HCT116 (cell line): ENCODE results near the gene CDC42BPB. TPM values are rescaled to one million over a fixed set of nuclear protein-coding genes. Genes with fewer than 3 reads are reported as not detected.

Source experiments
- ATAC-seq: fragments of 200-7000 bp; cut with Tn5 transposase; 2 replicates; pipeline ENCODE4 v1.9.1; 2020; ENCODE audit warnings: mild to moderate bottlenecking, moderate library complexity
- BruUV-seq: library from RNA; stranded (reverse); fragments of 400-500 nt; replicated peaks from 2 replicates; lab custom pipeline; 2021; lab: Mats Ljungman, UMichigan
- CTCF ChIA-PET: fragments of 300-600 bp; sonication (Branson Sonifier 250); formaldehyde crosslinking; loops from one replicate; lab custom pipeline; 2021; ENCODE audit warnings: antibody characterized with exemption; lab: Charles Lee
- POLR2A ChIA-PET: fragments of 300-600, 350-600 bp; sonication (Branson Sonifier 250); formaldehyde crosslinking; loops from one replicate; lab custom pipeline; 2021; ENCODE audit warnings: antibody characterized with exemption; lab: Charles Lee
- RAD21 ChIA-PET, 2 experiments: fragments of 300-600 bp; sonication (Branson Sonifier 250); formaldehyde crosslinking; loops; one replicate each; lab custom pipeline; 2023; ENCODE audit warnings: low total read pairs in 2 of 2; ENCODE audit not compliant: uncharacterized antibody in 2 of 2, unreplicated experiment in 2 of 2, low non-redundant PET in 1 of 2; lab: Charles Lee
- DNase-seq: peaks from one replicate; pipeline ENCODE4 v3.0.0-alpha.2; 2010; ENCODE audit warnings: low read depth, low spot score
- H2AFZ ChIP-seq: fragments of 200-600 bp; shearing (Covaris generic), sonication (generic); 2 replicates; pipeline ENCODE4 v1.6.1; 2017; ENCODE audit warnings: low read depth, mixed run types, mixed read lengths, antibody characterized with exemption, low read length; ENCODE audit not compliant: poor library complexity, severe bottlenecking
- H3K27ac ChIP-seq: 2 replicates; pipeline ENCODE4 v1.5.1; 2012; ENCODE audit warnings: low read depth, low read length
- H3K27me3 ChIP-seq: fragments of 200-600 bp; sonication (generic); 2 replicates; pipeline ENCODE4 v1.6.1; 2016; ENCODE audit warnings: mixed run types, low read length, mixed read lengths; ENCODE audit not compliant: insufficient read depth
- H3K36me3 ChIP-seq, 2 experiments: fragments of 200-500 bp in 1 of 2; fragments of 200-600 bp in 1 of 2; sonication (Bioruptor generic) in 1 of 2; sonication (generic) in 1 of 2; 2 replicates each; pipeline versions ENCODE4 v1.5.1 to v1.6.1; 2014 to 2016; ENCODE audit warnings: low read length in 2 of 2, inconsistent platforms in 1 of 2, mixed read lengths in 1 of 2, mixed run types in 1 of 2; ENCODE audit not compliant: insufficient read depth in 2 of 2, control insufficient read depth in 1 of 2
- H3K4me1 ChIP-seq, 2 experiments: fragments of 200-600 bp in 1 of 2; sonication (generic) in 1 of 2; 2 replicates each; pipeline versions ENCODE4 v1.5.1 to v1.6.1; 2012 to 2017; ENCODE audit warnings: low read length in 2 of 2, inconsistent platforms in 1 of 2, mild to moderate bottlenecking in 1 of 2, mixed read lengths in 1 of 2, mixed run types in 1 of 2, moderate library complexity in 1 of 2; ENCODE audit not compliant: insufficient read depth in 2 of 2, control insufficient read depth in 1 of 2
- H3K4me2 ChIP-seq: fragments of 200-600 bp; sonication (generic); 2 replicates; pipeline ENCODE4 v1.6.1; 2017; ENCODE audit warnings: mixed run types, low read length, mixed read lengths
- H3K4me3 ChIP-seq, 2 experiments: fragments of 200-600 bp in 1 of 2; sonication (generic) in 1 of 2; replicated peaks in 1 of 2; 2 replicates each; pipeline ENCODE4 v1.5.1; 2011 to 2016; ENCODE audit warnings: low read length in 2 of 2, control low read depth in 1 of 2, low read depth in 1 of 2, mild to moderate bottlenecking in 1 of 2, mixed read lengths in 1 of 2, mixed run types in 1 of 2
- H3K79me2 ChIP-seq: fragments of 200-600 bp; sonication (generic); 2 replicates; pipeline ENCODE4 v1.6.1; 2017; ENCODE audit warnings: mild to moderate bottlenecking, mixed run types, low read length, moderate library complexity, mixed read lengths; ENCODE audit not compliant: insufficient read depth
- H3K9ac ChIP-seq: fragments of 200-600 bp; sonication (generic); 2 replicates; pipeline ENCODE4 v1.6.1; 2016; ENCODE audit warnings: low read length, mixed read lengths
- H3K9me2 ChIP-seq: fragments of 200-600 bp; sonication (generic), shearing (Covaris generic); 2 replicates; pipeline ENCODE4 v1.6.1; 2017; ENCODE audit warnings: mixed run types, mild to moderate bottlenecking, moderate library complexity; ENCODE audit not compliant: insufficient read depth
- H3K9me3 ChIP-seq, 2 experiments: fragments of 200-500 bp in 1 of 2; fragments of 200-600 bp in 1 of 2; sonication (Bioruptor generic) in 1 of 2; sonication (generic) in 1 of 2; 2 replicates each; pipeline ENCODE4 v1.6.1; 2014 to 2017; ENCODE audit warnings: low read length in 2 of 2, mixed read lengths in 2 of 2, inconsistent platforms in 1 of 2, low read depth in 1 of 2, mild to moderate bottlenecking in 1 of 2, mixed run types in 1 of 2, moderate library complexity in 1 of 2; ENCODE audit not compliant: control insufficient read depth in 1 of 2, insufficient read depth in 1 of 2
- H4K20me1 ChIP-seq: fragments of 200-600 bp; sonication (generic), shearing (Covaris generic); 2 replicates; pipeline ENCODE4 v1.6.1; 2017; ENCODE audit warnings: mixed run types, mild to moderate bottlenecking, moderate library complexity; ENCODE audit not compliant: insufficient read depth
- CEBPB ChIP-seq: IDR thresholded peaks from 2 replicates; pipeline ENCODE4 v1.6.1; 2012; ENCODE audit warnings: low read depth
- ELF1 ChIP-seq: IDR thresholded peaks from 2 replicates; pipeline ENCODE4 v1.6.1; 2012; ENCODE audit warnings: low read depth, borderline replicate concordance
- EZH2 ChIP-seq: fragments of 200-600 bp; sonication (generic); IDR thresholded peaks from 2 replicates; pipeline ENCODE4 v1.6.1; 2017; ENCODE audit warnings: antibody characterized with exemption, mixed run types
- EZH2phosphoT487 ChIP-seq: fragments of 200-600 bp; IDR thresholded peaks from 2 replicates; pipeline ENCODE4 v1.6.1; 2018; ENCODE audit warnings: antibody characterized with exemption, borderline replicate concordance
- FOSL1 ChIP-seq: IDR thresholded peaks from 2 replicates; pipeline ENCODE4 v1.6.1; 2012; ENCODE audit warnings: low read depth
- JUND ChIP-seq: IDR thresholded peaks from 2 replicates; pipeline ENCODE4 v1.6.1; 2012
- POLR2A ChIP-seq: IDR thresholded peaks from 2 replicates; pipeline ENCODE4 v1.7.0; 2011; ENCODE audit warnings: borderline replicate concordance; ENCODE audit not compliant: insufficient read depth, insufficient read length; ENCODE audit errors: extremely low read depth
- POLR2AphosphoS5 ChIP-seq: IDR thresholded peaks from 2 replicates; pipeline ENCODE4 v1.6.1; 2011; ENCODE audit warnings: mild to moderate bottlenecking, low read depth, low read length, moderate library complexity
- SIN3A ChIP-seq: IDR thresholded peaks from 2 replicates; pipeline ENCODE4 v1.6.1; 2012; ENCODE audit warnings: low read depth
- SRF ChIP-seq: IDR thresholded peaks from 2 replicates; pipeline ENCODE4 v1.6.1; 2012; ENCODE audit warnings: low read depth
- ZFX ChIP-seq: fragments of 450-650 bp; IDR thresholded peaks from 2 replicates; pipeline ENCODE4 v1.6.1; 2017
- ZNF274 ChIP-seq: fragments of 200-500 bp; sonication (Bioruptor generic); IDR thresholded peaks from 2 replicates; pipeline ENCODE4 v1.6.1; 2014; ENCODE audit warnings: mild to moderate bottlenecking, low read depth, low read length, inconsistent platforms
- intact Hi-C: fragments of 100-400 bp; cut with micrococcal nuclease; formaldehyde crosslinking; loops from 2 replicates; pipeline ENCODE4 v1.10.0; 2022
- total RNA-seq: library from RNA; stranded (reverse); gene quantifications from one replicate; pipeline ENCODE4 v1.2.1, GENCODE V29; 2021; ENCODE audit not compliant: unreplicated experiment
- TF ChIP-seq, protein P1 (sequence below): IDR thresholded peaks from 2 replicates; pipeline ENCODE4 v1.6.1; 2012
- TF ChIP-seq, protein P2 (sequence below): IDR thresholded peaks from 2 replicates; pipeline ENCODE4 v1.6.1; 2012
- TF ChIP-seq, protein P3 (sequence below), 3 experiments: fragments of 200-600 bp in 1 of 3; sonication (generic) in 1 of 3; IDR thresholded peaks in 2 of 3; conservative IDR thresholded peaks in 1 of 3; 2 replicates each; pipeline ENCODE4 v1.5.1; 2012 to 2017; ENCODE audit warnings: low read depth in 2 of 3, low read length in 2 of 3, antibody characterized with exemption in 1 of 3, borderline replicate concordance in 1 of 3, control low read depth in 1 of 3, mild to moderate bottlenecking in 1 of 3, mixed read lengths in 1 of 3, mixed run types in 1 of 3, moderate library complexity in 1 of 3; ENCODE audit not compliant: insufficient read depth in 1 of 3

Gene CDC42BPB
- total RNA-seq, 1 experiment from 2014 or later: 85.6 TPM

DNA sequence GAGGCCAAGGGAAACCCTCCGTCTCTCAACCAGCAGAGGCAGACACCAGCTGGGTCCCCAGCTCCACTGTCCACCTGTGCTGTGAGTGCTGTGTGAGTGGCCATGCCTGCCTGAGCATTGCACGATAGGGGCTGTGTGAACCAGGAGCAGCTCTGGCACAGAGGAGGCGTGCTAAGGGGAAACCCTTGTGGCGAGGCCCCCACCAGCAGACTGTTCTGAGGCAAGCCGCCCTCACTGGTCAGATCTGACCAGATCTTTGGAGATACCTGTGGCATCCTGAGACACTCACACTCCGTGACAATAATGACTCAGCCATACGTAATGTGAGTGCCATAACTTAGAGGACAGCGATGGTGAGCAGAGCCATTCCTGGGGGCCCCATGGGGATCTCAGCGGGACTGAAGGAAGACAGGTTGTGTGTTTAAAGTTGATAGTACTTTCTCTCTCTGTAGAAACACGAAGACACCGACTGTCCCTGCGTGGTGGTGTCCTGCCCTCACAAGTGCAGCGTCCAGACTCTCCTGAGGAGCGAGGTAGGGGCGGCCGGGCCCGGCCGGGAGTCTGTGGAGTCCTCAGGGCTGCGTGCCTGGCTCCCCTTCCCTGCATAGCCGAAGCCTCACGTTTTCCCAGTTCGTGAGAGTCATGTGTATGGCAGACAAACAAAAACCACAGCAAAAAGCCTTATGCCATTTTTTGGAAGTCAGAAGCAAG lies 171.5 kb downstream of the CDC42BPB start:
- no TSS peak for BruUV-seq
- H3K79me2 ChIP-seq: no peaks in the 10 kb centered on the region
- H3K9me2 ChIP-seq: no peaks in the 10 kb centered on the region
- ATAC-seq: no peak
- no peaks in the 10 kb centered on the region for H3K4me1 ChIP-seq
- no peak for TF ChIP-seq FOSL1
- TF ChIP-seq EZH2phosphoT487: no peak
- no peak for TF ChIP-seq CEBPB
- TF ChIP-seq POLR2A: no peak
- TF ChIP-seq JUND: no peak
- TF ChIP-seq, protein P1, sequence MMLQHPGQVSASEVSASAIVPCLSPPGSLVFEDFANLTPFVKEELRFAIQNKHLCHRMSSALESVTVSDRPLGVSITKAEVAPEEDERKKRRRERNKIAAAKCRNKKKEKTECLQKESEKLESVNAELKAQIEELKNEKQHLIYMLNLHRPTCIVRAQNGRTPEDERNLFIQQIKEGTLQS: no peak
- TF ChIP-seq, protein P2, sequence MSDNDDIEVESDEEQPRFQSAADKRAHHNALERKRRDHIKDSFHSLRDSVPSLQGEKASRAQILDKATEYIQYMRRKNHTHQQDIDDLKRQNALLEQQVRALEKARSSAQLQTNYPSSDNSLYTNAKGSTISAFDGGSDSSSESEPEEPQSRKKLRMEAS: no peak
- TF ChIP-seq SIN3A: no peak
- no peak for TF ChIP-seq EZH2
- TF ChIP-seq POLR2AphosphoS5: no peak
- TF ChIP-seq SRF: no peak
- no peak for TF ChIP-seq ZNF274
- no peak for TF ChIP-seq ZFX
- no peak for TF ChIP-seq ELF1
- TF ChIP-seq, protein P3, sequence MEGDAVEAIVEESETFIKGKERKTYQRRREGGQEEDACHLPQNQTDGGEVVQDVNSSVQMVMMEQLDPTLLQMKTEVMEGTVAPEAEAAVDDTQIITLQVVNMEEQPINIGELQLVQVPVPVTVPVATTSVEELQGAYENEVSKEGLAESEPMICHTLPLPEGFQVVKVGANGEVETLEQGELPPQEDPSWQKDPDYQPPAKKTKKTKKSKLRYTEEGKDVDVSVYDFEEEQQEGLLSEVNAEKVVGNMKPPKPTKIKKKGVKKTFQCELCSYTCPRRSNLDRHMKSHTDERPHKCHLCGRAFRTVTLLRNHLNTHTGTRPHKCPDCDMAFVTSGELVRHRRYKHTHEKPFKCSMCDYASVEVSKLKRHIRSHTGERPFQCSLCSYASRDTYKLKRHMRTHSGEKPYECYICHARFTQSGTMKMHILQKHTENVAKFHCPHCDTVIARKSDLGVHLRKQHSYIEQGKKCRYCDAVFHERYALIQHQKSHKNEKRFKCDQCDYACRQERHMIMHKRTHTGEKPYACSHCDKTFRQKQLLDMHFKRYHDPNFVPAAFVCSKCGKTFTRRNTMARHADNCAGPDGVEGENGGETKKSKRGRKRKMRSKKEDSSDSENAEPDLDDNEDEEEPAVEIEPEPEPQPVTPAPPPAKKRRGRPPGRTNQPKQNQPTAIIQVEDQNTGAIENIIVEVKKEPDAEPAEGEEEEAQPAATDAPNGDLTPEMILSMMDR (IDR thresholded peaks at IDR 0.05 in 2 of 3, conservative IDR thresholded peaks at IDR 0.05 in 1 of 3; ENCODE audit: borderline replicate concordance in 1 of 3, insufficient read depth in 1 of 3, low read depth in 2 of 3, low read length in 2 of 3): no peak
- H3K27me3 ChIP-seq: no peaks in the 10 kb centered on the region
- no peak for DNase-seq
- H4K20me1 ChIP-seq: no peaks in the 10 kb centered on the region
- H3K27ac ChIP-seq: no peak overlapping the region
- H3K9me3 ChIP-seq: no peaks in the 10 kb centered on the region
- no peak overlapping the region for H2AFZ ChIP-seq
- POLR2A ChIA-PET: no interaction called here
- intact Hi-C loops: no loop called here
- CTCF ChIA-PET: no interaction called here
- peaks cover 4 to 19% of the 10 kb centered on the region in 2 experiments; a peak in 3 of 4 replicates for H3K36me3 ChIP-seq
- RAD21 ChIA-PET: no interaction called here
- no peak overlapping the region for H3K9ac ChIP-seq
- no peak overlapping the region for H3K4me3 ChIP-seq
- H3K4me2 ChIP-seq: no peak overlapping the region
